Measurements from ENCODE around the gene SCGB1C1. TPM values are rescaled to one million over a fixed set of nuclear protein-coding genes. Genes with fewer than 3 reads are reported as not detected.

Gene SCGB1C1
- total RNA-seq, 1 donor from 2014 or later, result not detected

DNA sequence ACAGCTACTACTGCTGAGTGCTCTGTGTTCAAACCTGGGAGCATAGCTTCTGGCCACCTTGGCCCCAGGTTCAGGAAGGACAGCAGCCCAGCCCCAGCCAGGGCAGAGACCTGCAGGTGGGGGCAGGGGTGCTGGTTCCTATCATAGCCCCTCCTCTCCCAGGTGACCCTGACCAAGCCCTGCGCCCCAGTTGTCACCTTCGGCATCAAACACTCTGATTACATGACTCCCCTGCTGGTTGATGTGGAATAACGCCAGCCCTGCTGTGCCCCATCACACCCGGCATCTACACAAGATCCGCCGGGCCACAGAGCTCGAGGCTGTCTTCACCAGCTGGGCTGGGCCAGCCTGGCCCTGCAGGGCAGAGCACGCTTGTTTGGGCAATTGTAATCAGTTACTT is 6.9 kb downstream of the SCGB1C1 start:
- no peak overlapping the region for H3K27ac Mint-ChIP-seq
- no peak for DNase-seq (ENCODE audit: low spot score, unreplicated experiment)
- no peaks in the 10 kb centered on the region for H3K27me3 Mint-ChIP-seq
- H3K4me3 Mint-ChIP-seq (ENCODE audit: low read depth), result no peak overlapping the region
- TF ChIP-seq, protein P1, sequence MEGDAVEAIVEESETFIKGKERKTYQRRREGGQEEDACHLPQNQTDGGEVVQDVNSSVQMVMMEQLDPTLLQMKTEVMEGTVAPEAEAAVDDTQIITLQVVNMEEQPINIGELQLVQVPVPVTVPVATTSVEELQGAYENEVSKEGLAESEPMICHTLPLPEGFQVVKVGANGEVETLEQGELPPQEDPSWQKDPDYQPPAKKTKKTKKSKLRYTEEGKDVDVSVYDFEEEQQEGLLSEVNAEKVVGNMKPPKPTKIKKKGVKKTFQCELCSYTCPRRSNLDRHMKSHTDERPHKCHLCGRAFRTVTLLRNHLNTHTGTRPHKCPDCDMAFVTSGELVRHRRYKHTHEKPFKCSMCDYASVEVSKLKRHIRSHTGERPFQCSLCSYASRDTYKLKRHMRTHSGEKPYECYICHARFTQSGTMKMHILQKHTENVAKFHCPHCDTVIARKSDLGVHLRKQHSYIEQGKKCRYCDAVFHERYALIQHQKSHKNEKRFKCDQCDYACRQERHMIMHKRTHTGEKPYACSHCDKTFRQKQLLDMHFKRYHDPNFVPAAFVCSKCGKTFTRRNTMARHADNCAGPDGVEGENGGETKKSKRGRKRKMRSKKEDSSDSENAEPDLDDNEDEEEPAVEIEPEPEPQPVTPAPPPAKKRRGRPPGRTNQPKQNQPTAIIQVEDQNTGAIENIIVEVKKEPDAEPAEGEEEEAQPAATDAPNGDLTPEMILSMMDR (IDR thresholded peaks at IDR 0.05; ENCODE audit: unreplicated experiment), result no peak
- H3K36me3 Mint-ChIP-seq (ENCODE audit: insufficient read depth), result peaks cover 1% of the 10 kb centered on the region
- H3K9me3 Mint-ChIP-seq (ENCODE audit: low read depth), result no peaks in the 10 kb centered on the region
- no peaks in the 10 kb centered on the region for H3K4me1 Mint-ChIP-seq (ENCODE audit: low read depth)

DNA sequence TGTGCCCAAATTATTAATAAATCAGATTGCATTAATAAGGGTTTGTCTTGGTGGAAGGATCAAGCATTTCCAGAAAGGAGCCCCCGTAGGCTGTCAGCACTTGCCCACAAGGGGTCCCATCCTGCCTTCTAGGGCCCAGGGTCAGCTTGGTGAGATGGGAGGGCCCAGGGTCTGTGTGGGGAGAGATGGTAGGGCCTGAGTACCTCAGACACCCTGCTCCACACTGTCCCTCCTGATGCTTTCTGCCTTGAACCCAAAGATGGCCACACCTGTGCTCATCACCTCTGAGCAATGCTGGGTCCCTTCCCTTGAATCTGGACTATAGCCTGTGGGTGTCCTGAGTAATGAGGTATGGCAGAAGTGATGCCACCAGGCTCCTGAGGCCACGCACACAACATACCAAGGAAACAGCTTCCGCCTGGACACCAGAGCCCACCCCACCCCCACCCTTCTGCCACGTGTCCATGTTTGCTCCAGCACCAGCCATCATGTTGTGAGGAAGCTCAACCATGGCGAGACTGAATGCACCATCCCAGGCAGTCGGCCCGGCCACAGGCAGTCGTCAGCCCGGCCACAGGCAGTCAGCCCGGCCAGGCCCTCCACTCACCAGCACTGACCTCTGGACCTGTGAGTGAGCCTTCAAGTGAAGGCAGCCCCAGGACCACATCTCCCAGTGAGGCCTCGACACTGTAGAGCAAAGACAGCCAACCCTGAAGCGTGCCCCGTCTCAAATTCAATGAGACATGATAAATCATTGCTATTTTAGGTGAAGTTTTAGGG is 7.5 kb downstream of the SCGB1C1 start:
- Mint-ChIP-seq H3K9me3 (ENCODE audit: low read depth) (no peaks in the 10 kb centered on the region), H3K36me3 (ENCODE audit: insufficient read depth) (peaks cover 1% of the 10 kb centered on the region), H3K4me3 (ENCODE audit: low read depth) (no peak overlapping the region), H3K27me3 (no peaks in the 10 kb centered on the region), H3K27ac (no peak overlapping the region), H3K4me1 (ENCODE audit: low read depth) (no peaks in the 10 kb centered on the region)
- TF ChIP-seq, protein P1 (IDR thresholded peaks at IDR 0.05; ENCODE audit: unreplicated experiment), result no peak
- no peak for DNase-seq (ENCODE audit: low spot score, unreplicated experiment)

DNA sequence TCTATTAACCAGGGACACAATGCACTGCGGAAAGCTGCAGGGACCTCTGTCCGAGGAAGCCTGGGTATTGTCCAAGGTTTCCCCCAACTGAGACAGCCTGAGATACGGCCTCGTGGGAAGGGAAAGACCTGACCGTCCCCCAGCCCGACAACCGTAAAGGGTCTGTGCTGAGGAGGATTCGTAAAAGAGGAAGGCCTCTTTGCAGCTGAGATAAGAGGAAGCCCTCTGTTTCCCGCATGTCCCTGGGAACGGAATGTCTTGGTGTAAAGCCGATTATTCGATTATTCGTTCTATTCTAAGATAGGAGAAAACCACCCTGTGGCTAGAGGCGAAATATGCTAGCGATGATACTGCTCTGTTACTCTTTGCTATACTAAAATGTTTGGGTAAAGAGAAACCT is 9.1 kb downstream of the SCGB1C1 start:
- H3K27me3 Mint-ChIP-seq, result no peaks in the 10 kb centered on the region
- H3K4me3 Mint-ChIP-seq (ENCODE audit: low read depth), result no peak overlapping the region
- TF ChIP-seq, protein P1 (IDR thresholded peaks at IDR 0.05; ENCODE audit: unreplicated experiment), result no peak
- DNase-seq (ENCODE audit: low spot score, unreplicated experiment), result no peak
- H3K9me3 Mint-ChIP-seq (ENCODE audit: low read depth), result no peaks in the 10 kb centered on the region
- H3K4me1 Mint-ChIP-seq (ENCODE audit: low read depth), result peaks cover 5% of the 10 kb centered on the region
- peaks cover 1% of the 10 kb centered on the region for H3K36me3 Mint-ChIP-seq (ENCODE audit: insufficient read depth)
- H3K27ac Mint-ChIP-seq, result no peak overlapping the region

DNA sequence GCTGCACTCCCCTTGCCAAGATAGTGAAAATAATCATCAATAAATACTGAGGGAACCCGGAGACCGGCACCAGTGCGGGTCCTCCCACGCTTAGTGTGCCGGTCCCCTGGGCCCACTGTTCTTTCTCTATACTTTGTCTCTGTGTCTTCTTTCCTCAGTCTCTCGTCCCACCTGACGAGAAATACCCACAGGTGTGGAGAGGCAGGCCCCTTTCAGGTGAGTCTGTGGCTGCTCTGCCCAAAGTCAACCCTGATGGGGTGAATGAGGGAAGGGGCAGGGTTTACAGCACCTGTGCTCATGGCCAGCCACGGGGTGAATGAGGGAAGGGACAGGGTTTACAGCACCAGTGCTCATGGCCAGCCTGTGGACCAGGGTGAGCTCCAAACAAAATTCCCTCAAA is 9.6 kb downstream of the SCGB1C1 start:
- H3K27me3 Mint-ChIP-seq, result no peaks in the 10 kb centered on the region
- TF ChIP-seq, protein P1 (IDR thresholded peaks at IDR 0.05; ENCODE audit: unreplicated experiment), result no peak
- H3K4me1 Mint-ChIP-seq (ENCODE audit: low read depth), result peaks cover 5% of the 10 kb centered on the region
- DNase-seq (ENCODE audit: low spot score, unreplicated experiment), result no peak
- peaks cover 1% of the 10 kb centered on the region for H3K36me3 Mint-ChIP-seq (ENCODE audit: insufficient read depth)
- H3K27ac Mint-ChIP-seq, result no peak overlapping the region
- no peak overlapping the region for H3K4me3 Mint-ChIP-seq (ENCODE audit: low read depth)
- no peaks in the 10 kb centered on the region for H3K9me3 Mint-ChIP-seq (ENCODE audit: low read depth)

DNA sequence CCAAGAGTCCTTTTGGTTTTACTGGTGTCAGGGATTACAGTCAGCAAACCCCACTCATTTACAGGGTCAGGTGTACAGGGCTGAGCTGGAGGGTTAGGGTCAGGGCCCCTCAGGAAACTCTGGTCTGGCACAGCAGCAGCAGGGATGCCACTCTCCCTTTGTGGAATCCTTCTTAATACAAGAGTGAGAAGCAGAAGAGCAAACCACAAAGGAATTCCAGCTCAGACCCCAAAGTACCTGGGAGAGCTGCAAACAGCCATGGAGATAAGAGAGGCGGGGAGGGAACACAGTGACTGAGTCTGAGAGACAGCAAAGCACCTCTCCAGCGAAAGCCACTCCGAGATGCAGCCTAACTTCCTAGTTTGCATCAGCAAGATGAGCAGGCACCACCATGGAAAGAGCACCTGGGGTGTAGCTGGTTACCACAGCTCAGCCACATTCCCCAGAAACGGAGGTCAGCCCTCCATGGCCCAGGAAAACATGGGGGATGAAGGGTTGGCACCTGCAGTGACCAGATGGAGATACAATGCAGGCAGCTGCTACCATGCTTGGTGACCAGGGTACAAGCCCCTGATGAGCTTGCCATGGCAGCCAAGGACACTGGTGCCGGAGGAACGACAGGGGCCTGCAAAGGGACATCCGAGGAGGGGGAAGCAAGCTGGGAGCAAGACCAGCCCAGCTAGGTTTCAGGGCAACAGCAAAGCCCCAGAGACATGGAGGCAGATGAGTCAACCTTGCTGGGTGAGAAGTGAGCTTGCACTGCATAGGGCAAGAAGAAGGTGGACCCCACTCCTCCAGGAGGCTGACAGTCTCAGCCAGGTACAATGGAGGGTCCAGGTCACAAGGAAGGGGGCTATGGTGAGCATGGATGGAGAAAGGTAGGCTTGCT is 10.4 kb downstream of the SCGB1C1 start:
- Mint-ChIP-seq H3K9me3 (ENCODE audit: low read depth) (no peaks in the 10 kb centered on the region), H3K4me1 (ENCODE audit: low read depth) (peaks cover 8% of the 10 kb centered on the region), H3K4me3 (ENCODE audit: low read depth) (no peak overlapping the region), H3K27ac (no peak overlapping the region), H3K36me3 (ENCODE audit: insufficient read depth) (peaks cover 1% of the 10 kb centered on the region), H3K27me3 (no peaks in the 10 kb centered on the region)
- TF ChIP-seq, protein P1 (IDR thresholded peaks at IDR 0.05; ENCODE audit: unreplicated experiment), result no peak
- DNase-seq (ENCODE audit: low spot score, unreplicated experiment), result no peak
